Endothelial cell of umbilical vein (primary cell): Measurements from ENCODE around the gene ERCC8.

ENCODE experiments used
- EZH2 ChIP-seq: IDR thresholded peaks from 2 replicates; pipeline ENCODE4 v1.6.1; 2012; ENCODE audit warnings: borderline replicate concordance, low read depth, mild to moderate bottlenecking, moderate library complexity, low read length, inconsistent platforms; ENCODE audit not compliant: severe bottlenecking
- MYC ChIP-seq: IDR thresholded peaks from one replicate; pipeline ENCODE4 v1.6.1; 2011; ENCODE audit warnings: mild to moderate bottlenecking, low read depth, low read length
- POLR2A ChIP-seq: IDR thresholded peaks from 2 replicates; pipeline ENCODE4 v1.6.1; 2012; ENCODE audit warnings: low read depth, mild to moderate bottlenecking, control low read depth, low read length
- POLR2AphosphoS5 ChIP-seq: IDR thresholded peaks from 2 replicates; pipeline ENCODE4 v1.6.1; 2012; ENCODE audit warnings: low read depth, mild to moderate bottlenecking, control low read depth, low read length, moderate library complexity; ENCODE audit not compliant: insufficient read depth
- TF ChIP-seq, protein P1 (sequence below), 2 donors: IDR thresholded peaks; 1 replicate in 1 of 2; 2 replicates in 1 of 2; pipeline ENCODE4 v1.5.1; 2011; ENCODE audit warnings: low read length in 2 of 2, mild to moderate bottlenecking in 2 of 2, moderate library complexity in 2 of 2, control low read depth in 1 of 2, inconsistent platforms in 1 of 2, low read depth in 1 of 2; ENCODE audit not compliant: insufficient read depth in 1 of 2; ENCODE audit errors: extremely low read depth in 1 of 2

GRCh38 chr5:60992871-60993270 lies 48.0 kb upstream of the ERCC8 start:
- TF ChIP-seq, protein P1, sequence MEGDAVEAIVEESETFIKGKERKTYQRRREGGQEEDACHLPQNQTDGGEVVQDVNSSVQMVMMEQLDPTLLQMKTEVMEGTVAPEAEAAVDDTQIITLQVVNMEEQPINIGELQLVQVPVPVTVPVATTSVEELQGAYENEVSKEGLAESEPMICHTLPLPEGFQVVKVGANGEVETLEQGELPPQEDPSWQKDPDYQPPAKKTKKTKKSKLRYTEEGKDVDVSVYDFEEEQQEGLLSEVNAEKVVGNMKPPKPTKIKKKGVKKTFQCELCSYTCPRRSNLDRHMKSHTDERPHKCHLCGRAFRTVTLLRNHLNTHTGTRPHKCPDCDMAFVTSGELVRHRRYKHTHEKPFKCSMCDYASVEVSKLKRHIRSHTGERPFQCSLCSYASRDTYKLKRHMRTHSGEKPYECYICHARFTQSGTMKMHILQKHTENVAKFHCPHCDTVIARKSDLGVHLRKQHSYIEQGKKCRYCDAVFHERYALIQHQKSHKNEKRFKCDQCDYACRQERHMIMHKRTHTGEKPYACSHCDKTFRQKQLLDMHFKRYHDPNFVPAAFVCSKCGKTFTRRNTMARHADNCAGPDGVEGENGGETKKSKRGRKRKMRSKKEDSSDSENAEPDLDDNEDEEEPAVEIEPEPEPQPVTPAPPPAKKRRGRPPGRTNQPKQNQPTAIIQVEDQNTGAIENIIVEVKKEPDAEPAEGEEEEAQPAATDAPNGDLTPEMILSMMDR (IDR thresholded peaks at IDR 0.05; ENCODE audit: extremely low read depth in 1 of 2, insufficient read depth in 1 of 2, low read depth in 1 of 2, low read length in 2 of 2): no peak
- TF ChIP-seq POLR2A (no peak), POLR2AphosphoS5 (no peak), EZH2 (no peak), MYC (no peak)
